GM10266 (cell line): ENCODE data around the gene GPC3.

ENCODE experiments used
- DNase-seq: peaks from one replicate; pipeline ENCODE4 v3.0.0; 2012; ENCODE audit errors: extremely low spot score
- TF ChIP-seq, protein P1 (sequence below): IDR thresholded peaks from 2 replicates; pipeline ENCODE4 v1.5.1; 2012; ENCODE audit warnings: mild to moderate bottlenecking, low read depth; ENCODE audit not compliant: control insufficient read depth, insufficient read depth; ENCODE audit errors: missing control alignments

GPC3 gene

DNA sequence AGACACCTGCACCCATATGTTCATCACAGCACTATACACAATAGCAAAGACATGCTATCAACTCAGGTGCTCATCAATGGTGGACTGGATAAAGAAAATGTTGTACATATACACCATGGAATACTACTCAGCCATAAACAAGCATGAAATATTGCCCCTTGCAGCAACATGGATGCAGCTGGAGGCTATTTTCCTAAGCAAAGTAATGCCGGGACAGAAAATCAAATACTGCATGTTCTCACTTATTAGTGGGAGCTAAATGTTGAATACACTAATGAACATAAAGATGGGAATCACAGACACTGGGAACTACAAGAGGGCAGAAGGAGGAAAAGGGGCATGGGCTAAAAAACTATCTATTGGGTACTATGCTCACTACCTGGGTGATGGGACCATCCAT is 278.5 kb downstream of the GPC3 start:
- DNase-seq: no peak
- TF ChIP-seq, protein P1, sequence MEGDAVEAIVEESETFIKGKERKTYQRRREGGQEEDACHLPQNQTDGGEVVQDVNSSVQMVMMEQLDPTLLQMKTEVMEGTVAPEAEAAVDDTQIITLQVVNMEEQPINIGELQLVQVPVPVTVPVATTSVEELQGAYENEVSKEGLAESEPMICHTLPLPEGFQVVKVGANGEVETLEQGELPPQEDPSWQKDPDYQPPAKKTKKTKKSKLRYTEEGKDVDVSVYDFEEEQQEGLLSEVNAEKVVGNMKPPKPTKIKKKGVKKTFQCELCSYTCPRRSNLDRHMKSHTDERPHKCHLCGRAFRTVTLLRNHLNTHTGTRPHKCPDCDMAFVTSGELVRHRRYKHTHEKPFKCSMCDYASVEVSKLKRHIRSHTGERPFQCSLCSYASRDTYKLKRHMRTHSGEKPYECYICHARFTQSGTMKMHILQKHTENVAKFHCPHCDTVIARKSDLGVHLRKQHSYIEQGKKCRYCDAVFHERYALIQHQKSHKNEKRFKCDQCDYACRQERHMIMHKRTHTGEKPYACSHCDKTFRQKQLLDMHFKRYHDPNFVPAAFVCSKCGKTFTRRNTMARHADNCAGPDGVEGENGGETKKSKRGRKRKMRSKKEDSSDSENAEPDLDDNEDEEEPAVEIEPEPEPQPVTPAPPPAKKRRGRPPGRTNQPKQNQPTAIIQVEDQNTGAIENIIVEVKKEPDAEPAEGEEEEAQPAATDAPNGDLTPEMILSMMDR: no peak

DNA sequence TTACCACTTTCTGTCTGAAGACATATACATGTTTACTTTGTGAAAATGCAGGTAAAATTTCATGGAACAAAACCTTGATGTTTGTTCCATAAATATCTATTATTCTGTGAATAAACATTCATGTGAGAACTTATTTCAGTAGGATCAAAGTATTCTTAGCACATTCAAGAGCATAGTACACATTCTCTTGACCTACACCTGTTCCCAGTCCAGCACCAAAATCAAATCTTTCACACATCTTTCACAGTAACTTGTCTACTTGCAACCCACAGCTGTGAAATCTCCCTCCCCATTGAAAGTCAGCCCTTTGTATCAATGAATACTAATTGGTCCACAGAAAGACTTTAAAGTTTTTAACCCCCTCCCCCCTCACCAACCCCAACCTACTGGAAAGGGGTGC is 283.2 kb downstream of the GPC3 start:
- TF ChIP-seq, protein P1: no peak

DNA sequence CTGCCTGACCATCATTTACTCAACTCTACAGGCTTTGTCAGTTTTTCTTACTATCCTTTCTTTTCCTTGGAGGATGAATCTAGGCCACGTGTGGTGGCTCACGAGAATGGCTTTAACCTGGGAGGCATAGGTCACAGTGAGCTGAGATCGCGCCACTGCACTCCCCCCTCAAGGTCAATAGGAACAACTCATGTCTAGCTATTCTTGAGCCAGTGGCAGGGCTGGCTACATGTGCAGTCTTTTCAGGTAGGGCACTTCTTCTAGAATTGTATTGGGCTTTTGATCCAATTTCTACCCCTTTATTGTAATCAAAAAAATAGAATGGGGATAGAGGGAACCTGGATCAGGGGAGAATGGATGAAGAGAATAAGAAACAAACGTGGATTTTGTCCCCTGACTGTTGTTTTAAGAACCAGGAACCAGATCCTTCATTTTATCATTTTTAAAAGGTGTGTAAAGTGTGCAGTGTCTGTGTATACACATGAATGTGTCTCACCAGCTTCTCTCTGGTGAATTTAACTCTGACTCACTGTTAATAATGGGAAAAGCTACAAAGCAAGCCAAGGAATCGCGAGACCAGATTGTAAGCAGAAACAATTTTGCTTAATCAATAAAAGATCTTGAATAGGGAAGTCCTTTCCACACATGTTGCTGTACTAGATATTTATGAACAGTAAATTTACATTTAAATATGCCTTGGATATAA is 286.2 kb downstream of the GPC3 start:
- no peak for DNase-seq
- TF ChIP-seq, protein P1: no peak

More for the DNA sequence above, 283.2 kb downstream of the GPC3 start:
- DNase-seq: no peak

DNA sequence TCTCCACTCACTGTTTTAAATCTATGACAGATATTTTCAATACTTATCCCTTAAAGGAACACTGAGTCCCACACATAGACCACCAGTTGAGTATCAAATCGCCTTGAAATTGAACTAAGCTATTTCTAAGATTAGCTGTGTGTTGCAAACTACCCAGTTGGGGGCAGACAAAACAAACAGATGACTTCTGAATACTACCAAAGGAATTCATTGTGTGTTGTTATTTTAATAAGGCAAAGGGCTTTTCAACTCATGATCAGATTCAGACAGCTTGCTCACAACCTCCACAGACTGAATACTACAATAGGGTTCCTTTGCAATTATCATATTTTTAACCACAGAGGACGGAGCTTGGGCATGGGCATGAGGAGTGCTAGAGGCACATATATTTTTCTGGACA is 287.1 kb downstream of the GPC3 start:
- TF ChIP-seq, protein P1: no peak

DNA sequence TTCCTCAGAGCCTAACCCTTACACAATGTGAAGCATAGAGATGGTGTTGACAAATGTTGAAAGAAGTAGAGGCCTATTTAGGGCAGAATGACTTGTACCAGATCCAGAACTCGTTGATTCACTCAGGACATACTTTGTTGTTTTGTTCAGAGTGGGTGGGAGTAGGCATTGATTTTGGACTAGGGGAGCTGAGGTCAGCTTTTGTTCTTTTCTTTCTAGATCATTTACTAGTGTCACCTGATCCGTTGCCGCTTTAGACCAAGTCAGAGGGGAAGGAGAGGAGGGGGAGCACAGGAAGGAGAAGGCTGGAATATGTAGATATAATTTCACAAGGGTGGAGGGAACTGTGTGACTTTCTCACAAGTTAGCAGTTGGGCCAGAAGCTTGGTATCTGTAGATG is 287.7 kb downstream of the GPC3 start:
- TF ChIP-seq, protein P1: no peak
- no peak for DNase-seq

More for the DNA sequence above, 287.1 kb downstream of the GPC3 start:
- DNase-seq: no peak

GRCh38 chrX:133689997-133690599 is 295.3 kb downstream of the GPC3 start:
- no peak for DNase-seq
- TF ChIP-seq, protein P1: no peak

GRCh38 chrX:133685822-133686221 is 299.6 kb downstream of the GPC3 start:
- TF ChIP-seq, protein P1: no peak
- DNase-seq: no peak
